ENCODE measurements around the gene TMEM100. TPM values are rescaled to one million over a fixed set of nuclear protein-coding genes. Genes with fewer than 3 reads are reported as not detected.

TMEM100 gene
- total and polyA plus RNA-seq, 2 of the 8 experiments (the other 6 are each of a cell fraction or from before 2014, with no cell fraction given): 0.36 to 0.48 TPM

DNA sequence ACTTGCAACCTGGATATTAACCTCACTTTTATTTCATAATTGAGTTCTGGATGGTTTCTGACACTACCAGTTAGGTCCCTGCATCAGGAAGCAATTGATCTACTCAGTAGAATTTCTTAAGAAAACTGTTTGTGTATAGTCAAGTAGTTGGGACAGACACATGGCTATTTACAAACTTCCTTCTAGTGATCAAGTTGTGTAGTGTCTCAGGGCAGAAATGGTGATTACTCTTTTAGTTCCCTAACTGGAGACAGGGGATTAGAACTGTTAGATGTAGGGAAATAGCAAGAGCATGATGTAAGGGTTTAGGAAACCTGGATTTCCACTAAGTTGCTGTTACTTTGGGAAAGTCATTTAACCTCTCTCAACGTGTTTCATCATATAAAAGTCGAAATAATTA lies 30.4 kb downstream of the TMEM100 start:
- CTCF ChIA-PET (ENCODE audit: partially characterized antibody): interaction anchor here (0.9 to 1.6 kb wide), 3 partner anchors 12 to 46 kb away, joined by 3 to 5 read pairs (median 3); no protein-coding TSS in a partner anchor
- Histone ChIP-seq H2BK12ac (ENCODE audit: low read depth, low read length) (no peak overlapping the region), H3K79me1 (ENCODE audit: low read depth, low read length) (no peaks in the 10 kb centered on the region), H2BK120ac (replicated peaks; ENCODE audit: low read depth, low read length) (no peak overlapping the region), H3K4me3 (ENCODE audit: extremely low read depth in 1 of 4, insufficient read depth in 2 of 4, low read depth in 3 of 4, low read length in 4 of 4) (no peak overlapping the region), H3K4me1 (replicated peaks in 1 of 4; ENCODE audit: control insufficient read depth in 3 of 4, insufficient read depth in 4 of 4, low read length in 3 of 4) (peaks cover 0 to 2% (median 0%) of the 10 kb centered on the region in 4 experiments; a peak in 2 of 7 replicates), H3K56ac (replicated peaks; ENCODE audit: insufficient read length, low read depth, low read length) (no peak overlapping the region), H3K14ac (ENCODE audit: insufficient read length) (no peak overlapping the region), H4K20me1 (replicated peaks in 1 of 2; ENCODE audit: control insufficient read depth in 1 of 2, insufficient read depth in 2 of 2, low read length in 2 of 2) (no peaks in the 10 kb centered on the region), H3K9me3 (ENCODE audit: insufficient read depth in 2 of 2, low read depth in 1 of 2, low read length in 1 of 2) (peaks cover 2 to 5% of the 10 kb centered on the region in 2 experiments; a peak in 3 of 4 replicates), H2AK5ac (ENCODE audit: low read depth, low read length) (no peak overlapping the region), H2BK15ac (ENCODE audit: low read length) (no peak overlapping the region), H2BK5ac (ENCODE audit: low read depth, low read length) (no peak overlapping the region), H3K27ac (ENCODE audit: low read depth, low read length) (no peak overlapping the region), H3K27me3 (replicated peaks in 1 of 4; ENCODE audit: control insufficient read depth in 3 of 4, extremely low read depth in 1 of 4, insufficient read depth in 3 of 4, low read length in 3 of 4) (no peaks in the 10 kb centered on the region), H4K91ac (replicated peaks; ENCODE audit: insufficient read length, low read length) (no peak overlapping the region), H3K23ac (ENCODE audit: insufficient read length) (no peak overlapping the region), H3K9ac (replicated peaks in 1 of 4; ENCODE audit: extremely low read depth in 1 of 4, low read depth in 3 of 4, low read length in 3 of 4) (no peak overlapping the region), H2BK20ac (ENCODE audit: low read length) (no peak overlapping the region), H2AFZ (ENCODE audit: low read length) (no peak overlapping the region), H3K4ac (replicated peaks; ENCODE audit: insufficient read length, low read depth, low read length) (no peak overlapping the region), H3K23me2 (ENCODE audit: low read depth, low read length) (no peaks in the 10 kb centered on the region), H3K18ac (ENCODE audit: extremely low read depth, low read length) (no peak overlapping the region), H3K79me2 (ENCODE audit: control insufficient read depth in 1 of 2, insufficient read depth in 2 of 2, low read length in 2 of 2) (no peaks in the 10 kb centered on the region), H3K4me2 (ENCODE audit: insufficient read depth in 1 of 2, low read depth in 2 of 2, low read length in 2 of 2) (no peak overlapping the region), H4K5ac (ENCODE audit: insufficient read length, low read depth, low read length) (no peak overlapping the region), H4K8ac (ENCODE audit: extremely low read depth, insufficient read depth, low read length) (no peak overlapping the region), H3K36me3 (ENCODE audit: control insufficient read depth in 2 of 4, insufficient read depth in 4 of 4, low read length in 3 of 4) (no peaks in the 10 kb centered on the region)
- no peak for DNase-seq (ENCODE audit: low read depth in 1 of 2, low spot score in 2 of 2)
- POLR2A ChIA-PET (ENCODE audit: partially characterized antibody): no interaction called here
- WGBS, 2 experiments (ENCODE audit: extremely low coverage in 1 of 2, insufficient coverage in 1 of 2, insufficient read length in 1 of 2, insufficient replicate concordance in 2 of 2, low coverage in 1 of 2, low lambda C conversion rate in 2 of 2, missing lambda C conversion rate in 1 of 2): 94% methylated on average over 2 of the region's 2 CpGs; no CpG with 5 or more reads in 1 of the 2 experiments
- no peak for FAIRE-seq
- TF ChIP-seq SP2 (IDR thresholded peaks at IDR 0.05; ENCODE audit: low read length): no peak
- no peak for TF ChIP-seq GABPA (IDR thresholded peaks at IDR 0.05; ENCODE audit: borderline replicate concordance, insufficient read depth, low read length)
- TF ChIP-seq CREB1 (IDR thresholded peaks at IDR 0.05): no peak
- TF ChIP-seq YY1 (IDR thresholded peaks at IDR 0.05; ENCODE audit: low read depth, low read length): no peak
- TF ChIP-seq SUZ12 (IDR thresholded peaks at IDR 0.05; ENCODE audit: low read length): no peak
- TF ChIP-seq CBX5 (IDR thresholded peaks at IDR 0.05; ENCODE audit: low read depth, low read length): no peak
- no peak for TF ChIP-seq JUND (IDR thresholded peaks at IDR 0.05; ENCODE audit: low read length)
- no peak for TF ChIP-seq CTBP2 (IDR thresholded peaks at IDR 0.05; ENCODE audit: borderline replicate concordance, insufficient read depth, insufficient read length, low read length)
- no peak for TF ChIP-seq SP1 (IDR thresholded peaks at IDR 0.05; ENCODE audit: low read depth, low read length)
- TF ChIP-seq SIX5 (IDR thresholded peaks at IDR 0.05; ENCODE audit: low read depth, low read length): no peak
- no peak for TF ChIP-seq KDM1A (IDR thresholded peaks at IDR 0.05; ENCODE audit: borderline replicate concordance, low read length)
- TF ChIP-seq JUN (IDR thresholded peaks at IDR 0.05; ENCODE audit: low read depth, low read length): no peak
- TF ChIP-seq, protein P1, sequence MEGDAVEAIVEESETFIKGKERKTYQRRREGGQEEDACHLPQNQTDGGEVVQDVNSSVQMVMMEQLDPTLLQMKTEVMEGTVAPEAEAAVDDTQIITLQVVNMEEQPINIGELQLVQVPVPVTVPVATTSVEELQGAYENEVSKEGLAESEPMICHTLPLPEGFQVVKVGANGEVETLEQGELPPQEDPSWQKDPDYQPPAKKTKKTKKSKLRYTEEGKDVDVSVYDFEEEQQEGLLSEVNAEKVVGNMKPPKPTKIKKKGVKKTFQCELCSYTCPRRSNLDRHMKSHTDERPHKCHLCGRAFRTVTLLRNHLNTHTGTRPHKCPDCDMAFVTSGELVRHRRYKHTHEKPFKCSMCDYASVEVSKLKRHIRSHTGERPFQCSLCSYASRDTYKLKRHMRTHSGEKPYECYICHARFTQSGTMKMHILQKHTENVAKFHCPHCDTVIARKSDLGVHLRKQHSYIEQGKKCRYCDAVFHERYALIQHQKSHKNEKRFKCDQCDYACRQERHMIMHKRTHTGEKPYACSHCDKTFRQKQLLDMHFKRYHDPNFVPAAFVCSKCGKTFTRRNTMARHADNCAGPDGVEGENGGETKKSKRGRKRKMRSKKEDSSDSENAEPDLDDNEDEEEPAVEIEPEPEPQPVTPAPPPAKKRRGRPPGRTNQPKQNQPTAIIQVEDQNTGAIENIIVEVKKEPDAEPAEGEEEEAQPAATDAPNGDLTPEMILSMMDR (IDR thresholded peaks at IDR 0.05; ENCODE audit: control extremely low read depth in 1 of 3, insufficient read depth in 1 of 3, low read depth in 1 of 3, low read length in 3 of 3): no peak

Data from H1 (cell line).